IMR-90 (cell line): ENCODE measurements around the gene EXOC2.

ENCODE experiments used
- CEBPB ChIP-seq: IDR thresholded peaks from 2 replicates; pipeline ENCODE4 v1.6.1; 2012; ENCODE audit warnings: low read depth, low read length, improper control_type of control experiment
- FOS ChIP-seq: fragments of 150-350 bp; IDR thresholded peaks from 2 replicates; pipeline ENCODE4 v1.6.1; 2016; ENCODE audit warnings: low read depth, low read length
- POLR2A ChIP-seq: IDR thresholded peaks from 2 replicates; pipeline ENCODE4 v1.6.1; 2012; ENCODE audit warnings: mild to moderate bottlenecking, low read depth, low read length
- RAD21 ChIP-seq: IDR thresholded peaks from 2 replicates; pipeline ENCODE4 v1.6.1; 2012; ENCODE audit warnings: low read length, improper control_type of control experiment
- SMC3 ChIP-seq: fragments of 150-350 bp; IDR thresholded peaks from 2 replicates; pipeline ENCODE4 v1.6.1; 2016; ENCODE audit warnings: low read depth, mild to moderate bottlenecking, antibody characterized with exemption, low read length, moderate library complexity
- TF ChIP-seq, protein P1 (sequence below): conservative IDR thresholded peaks from 2 replicates; pipeline ENCODE4 v1.5.1; 2012; ENCODE audit warnings: mild to moderate bottlenecking, low read depth, low read length, improper control_type of control experiment

DNA sequence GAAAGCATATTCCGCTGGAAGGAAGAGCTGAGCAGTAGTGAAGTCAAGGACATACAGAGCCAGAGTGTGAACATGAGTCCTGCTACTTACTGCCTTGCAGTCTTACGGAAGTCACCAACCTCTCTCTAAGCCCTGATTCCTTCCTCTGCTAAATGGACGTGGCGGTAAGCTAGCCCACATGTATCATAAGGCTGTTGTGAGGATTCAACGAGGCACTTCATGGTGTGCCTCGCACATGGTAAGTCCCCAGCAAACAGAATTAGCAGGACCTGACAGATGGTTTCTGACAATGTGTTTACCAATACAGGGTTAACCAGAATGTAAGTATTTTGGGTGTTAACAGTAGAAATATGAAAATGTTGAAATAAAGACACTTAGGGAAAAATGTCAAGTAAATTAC lies 208.2 kb downstream of the EXOC2 start:
- TF ChIP-seq RAD21 (no peak), CEBPB (no peak), SMC3 (no peak), FOS (no peak), POLR2A (no peak)
- TF ChIP-seq, protein P1, sequence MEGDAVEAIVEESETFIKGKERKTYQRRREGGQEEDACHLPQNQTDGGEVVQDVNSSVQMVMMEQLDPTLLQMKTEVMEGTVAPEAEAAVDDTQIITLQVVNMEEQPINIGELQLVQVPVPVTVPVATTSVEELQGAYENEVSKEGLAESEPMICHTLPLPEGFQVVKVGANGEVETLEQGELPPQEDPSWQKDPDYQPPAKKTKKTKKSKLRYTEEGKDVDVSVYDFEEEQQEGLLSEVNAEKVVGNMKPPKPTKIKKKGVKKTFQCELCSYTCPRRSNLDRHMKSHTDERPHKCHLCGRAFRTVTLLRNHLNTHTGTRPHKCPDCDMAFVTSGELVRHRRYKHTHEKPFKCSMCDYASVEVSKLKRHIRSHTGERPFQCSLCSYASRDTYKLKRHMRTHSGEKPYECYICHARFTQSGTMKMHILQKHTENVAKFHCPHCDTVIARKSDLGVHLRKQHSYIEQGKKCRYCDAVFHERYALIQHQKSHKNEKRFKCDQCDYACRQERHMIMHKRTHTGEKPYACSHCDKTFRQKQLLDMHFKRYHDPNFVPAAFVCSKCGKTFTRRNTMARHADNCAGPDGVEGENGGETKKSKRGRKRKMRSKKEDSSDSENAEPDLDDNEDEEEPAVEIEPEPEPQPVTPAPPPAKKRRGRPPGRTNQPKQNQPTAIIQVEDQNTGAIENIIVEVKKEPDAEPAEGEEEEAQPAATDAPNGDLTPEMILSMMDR = no peak
